ENCODE measurements around the gene USP31.

The USP31 gene

DNA sequence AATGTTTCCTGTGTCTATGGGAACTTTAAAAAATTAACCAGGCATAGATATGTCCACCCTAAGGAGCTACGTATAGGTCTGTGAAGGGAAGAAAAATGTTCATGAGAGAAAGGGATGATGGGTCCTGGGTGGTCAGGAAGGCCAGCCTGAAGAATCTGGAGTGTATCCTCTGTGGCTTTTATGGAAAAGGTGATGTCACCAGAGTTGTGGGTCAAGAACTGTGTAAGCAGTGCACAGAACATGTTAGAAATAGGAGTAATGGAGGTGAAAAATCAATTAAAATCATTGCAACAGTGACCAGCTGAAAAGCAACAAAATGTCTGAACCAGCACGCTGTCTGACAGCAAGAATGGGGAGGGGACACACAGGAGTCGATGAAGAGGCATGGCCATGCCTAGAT, 68.5 kb downstream of the USP31 start:
- no peaks in the 10 kb centered on the region for H3K27me3 ChIP-seq (ENCODE audit: insufficient read depth, low read length)
- no peak overlapping the region for H3K27ac ChIP-seq (ENCODE audit: low read depth, low read length, poor library complexity, severe bottlenecking)
- H3K9me3 ChIP-seq (ENCODE audit: low read length): no peaks in the 10 kb centered on the region
- TF ChIP-seq, protein P1, sequence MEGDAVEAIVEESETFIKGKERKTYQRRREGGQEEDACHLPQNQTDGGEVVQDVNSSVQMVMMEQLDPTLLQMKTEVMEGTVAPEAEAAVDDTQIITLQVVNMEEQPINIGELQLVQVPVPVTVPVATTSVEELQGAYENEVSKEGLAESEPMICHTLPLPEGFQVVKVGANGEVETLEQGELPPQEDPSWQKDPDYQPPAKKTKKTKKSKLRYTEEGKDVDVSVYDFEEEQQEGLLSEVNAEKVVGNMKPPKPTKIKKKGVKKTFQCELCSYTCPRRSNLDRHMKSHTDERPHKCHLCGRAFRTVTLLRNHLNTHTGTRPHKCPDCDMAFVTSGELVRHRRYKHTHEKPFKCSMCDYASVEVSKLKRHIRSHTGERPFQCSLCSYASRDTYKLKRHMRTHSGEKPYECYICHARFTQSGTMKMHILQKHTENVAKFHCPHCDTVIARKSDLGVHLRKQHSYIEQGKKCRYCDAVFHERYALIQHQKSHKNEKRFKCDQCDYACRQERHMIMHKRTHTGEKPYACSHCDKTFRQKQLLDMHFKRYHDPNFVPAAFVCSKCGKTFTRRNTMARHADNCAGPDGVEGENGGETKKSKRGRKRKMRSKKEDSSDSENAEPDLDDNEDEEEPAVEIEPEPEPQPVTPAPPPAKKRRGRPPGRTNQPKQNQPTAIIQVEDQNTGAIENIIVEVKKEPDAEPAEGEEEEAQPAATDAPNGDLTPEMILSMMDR (IDR thresholded peaks at IDR 0.05; ENCODE audit: low read length): no peak
- TF ChIP-seq EZH2 (IDR thresholded peaks at IDR 0.05; ENCODE audit: borderline replicate concordance, low read length): no peak
- H3K4me2 ChIP-seq (ENCODE audit: low read length): no peak overlapping the region
- peaks cover 50% of the 10 kb centered on the region for H3K36me3 ChIP-seq (ENCODE audit: insufficient read depth, low read length)
- H2AFZ ChIP-seq (ENCODE audit: low read length): no peak overlapping the region
- H3K9ac ChIP-seq (ENCODE audit: low read length): no peak overlapping the region
- no peaks in the 10 kb centered on the region for H3F3A ChIP-seq (ENCODE audit: insufficient read depth, low read length)
- no peaks in the 10 kb centered on the region for H3K79me2 ChIP-seq (ENCODE audit: insufficient read depth, low read length)
- H3K4me1 ChIP-seq (ENCODE audit: insufficient read depth, low read length, severe bottlenecking): no peaks in the 10 kb centered on the region
- H3K9me2 ChIP-seq (ENCODE audit: low read depth, low read length): no peaks in the 10 kb centered on the region
- no peaks in the 10 kb centered on the region for H4K20me1 ChIP-seq (ENCODE audit: insufficient read depth, low read length)
- H3K4me3 ChIP-seq (ENCODE audit: low read depth, low read length, poor library complexity, severe bottlenecking): no peak overlapping the region

- no peak overlapping the region for H3K4me2 ChIP-seq (ENCODE audit: low read length)
- no peak for TF ChIP-seq EZH2 (IDR thresholded peaks at IDR 0.05; ENCODE audit: borderline replicate concordance, low read length)
- TF ChIP-seq, protein P1 (IDR thresholded peaks at IDR 0.05; ENCODE audit: low read length): no peak
Measured at GRCh38 chr16:23080329-23080728, 68.9 kb downstream of the USP31 start.

DNA sequence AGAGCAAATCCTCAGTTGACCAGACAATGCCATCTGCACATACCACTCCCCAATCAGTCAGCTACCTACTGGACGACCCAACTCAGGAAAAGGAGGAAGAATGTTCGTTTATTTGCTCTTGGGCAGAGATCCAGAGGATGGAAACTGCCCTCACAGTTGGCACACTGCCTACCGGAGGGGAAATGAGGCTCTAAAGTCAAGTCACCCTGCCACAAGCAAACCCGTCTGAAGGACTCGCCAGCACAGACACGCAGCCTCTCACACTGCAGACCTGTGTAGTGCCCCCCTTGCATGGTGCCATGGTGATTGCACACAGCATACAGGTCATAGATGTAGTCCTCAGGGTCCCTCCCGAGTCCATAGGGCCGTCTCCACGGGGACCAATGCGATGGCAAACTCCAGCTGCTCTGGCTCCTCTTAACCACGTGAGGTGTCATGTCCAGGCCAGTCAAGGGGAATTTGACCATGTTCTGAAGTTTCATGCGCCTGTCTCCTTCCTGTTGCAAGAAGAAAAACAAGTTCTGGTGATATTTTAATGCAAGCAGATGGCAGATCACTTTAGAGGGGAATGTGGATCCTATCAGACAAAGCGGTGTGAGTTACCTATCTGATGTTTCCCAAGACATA, 69.5 kb downstream of the USP31 start:
- H3K4me2 ChIP-seq (ENCODE audit: low read length): no peak overlapping the region
- no peaks in the 10 kb centered on the region for H3K27me3 ChIP-seq (ENCODE audit: insufficient read depth, low read length)
- H4K20me1 ChIP-seq (ENCODE audit: insufficient read depth, low read length): no peaks in the 10 kb centered on the region
- H3F3A ChIP-seq (ENCODE audit: insufficient read depth, low read length): no peaks in the 10 kb centered on the region
- no peak for TF ChIP-seq EZH2 (IDR thresholded peaks at IDR 0.05; ENCODE audit: borderline replicate concordance, low read length)
- TF ChIP-seq, protein P1 (IDR thresholded peaks at IDR 0.05; ENCODE audit: low read length): no peak
- H3K79me2 ChIP-seq (ENCODE audit: insufficient read depth, low read length): no peaks in the 10 kb centered on the region
- no peaks in the 10 kb centered on the region for H3K9me3 ChIP-seq (ENCODE audit: low read length)
- no peak overlapping the region for H3K27ac ChIP-seq (ENCODE audit: low read depth, low read length, poor library complexity, severe bottlenecking)
- H3K36me3 ChIP-seq (ENCODE audit: insufficient read depth, low read length): peaks cover 49% of the 10 kb centered on the region
- no peaks in the 10 kb centered on the region for H3K9me2 ChIP-seq (ENCODE audit: low read depth, low read length)
- H3K4me3 ChIP-seq (ENCODE audit: low read depth, low read length, poor library complexity, severe bottlenecking): no peak overlapping the region
- no peak overlapping the region for H2AFZ ChIP-seq (ENCODE audit: low read length)
- H3K9ac ChIP-seq (ENCODE audit: low read length): no peak overlapping the region
- no peaks in the 10 kb centered on the region for H3K4me1 ChIP-seq (ENCODE audit: insufficient read depth, low read length, severe bottlenecking)

More at GRCh38 chr16:23080329-23080728, 68.9 kb downstream of the USP31 start:
- Histone ChIP-seq H2AFZ (ENCODE audit: low read length) (no peak overlapping the region), H3K4me1 (ENCODE audit: insufficient read depth, low read length, severe bottlenecking) (no peaks in the 10 kb centered on the region), H3K79me2 (ENCODE audit: insufficient read depth, low read length) (no peaks in the 10 kb centered on the region), H3K9me3 (ENCODE audit: low read length) (no peaks in the 10 kb centered on the region), H3K9ac (ENCODE audit: low read length) (no peak overlapping the region), H3K9me2 (ENCODE audit: low read depth, low read length) (no peaks in the 10 kb centered on the region), H3K4me3 (ENCODE audit: low read depth, low read length, poor library complexity, severe bottlenecking) (no peak overlapping the region), H3F3A (ENCODE audit: insufficient read depth, low read length) (no peaks in the 10 kb centered on the region), H3K27ac (ENCODE audit: low read depth, low read length, poor library complexity, severe bottlenecking) (no peak overlapping the region), H4K20me1 (ENCODE audit: insufficient read depth, low read length) (no peaks in the 10 kb centered on the region), H3K36me3 (ENCODE audit: insufficient read depth, low read length) (peaks cover 50% of the 10 kb centered on the region), H3K27me3 (ENCODE audit: insufficient read depth, low read length) (no peaks in the 10 kb centered on the region)

All from OCI-LY1 (cell line).